Liver (tissue), 3 donors: ENCODE measurements around the gene UTP4.
"Not testable (repeated sequence)": the region's sequence is repeated elsewhere in the genome, so short reads cannot be mapped to it uniquely, and the experiment has no call there.

Experiments
- EGR1 ChIP-seq, 2 donors: IDR thresholded peaks; 2 replicates each; pipeline ENCODE4 v1.6.1; 2016 to 2018; ENCODE audit warnings: antibody characterized with exemption in 2 of 2, low read depth in 2 of 2
- MAX ChIP-seq: IDR thresholded peaks from 2 replicates; pipeline ENCODE4 v1.6.1; 2016; ENCODE audit warnings: antibody characterized with exemption
- RAD21 ChIP-seq, 2 donors: IDR thresholded peaks; 2 replicates each; pipeline ENCODE4 v1.6.1; 2016; ENCODE audit warnings: antibody characterized with exemption in 2 of 2, mild to moderate bottlenecking in 2 of 2
- REST ChIP-seq: IDR thresholded peaks from 2 replicates; pipeline ENCODE4 v1.6.1; 2016; ENCODE audit warnings: antibody characterized with exemption, mild to moderate bottlenecking
- YY1 ChIP-seq: IDR thresholded peaks from 2 replicates; pipeline ENCODE4 v1.6.1; 2016; ENCODE audit warnings: antibody characterized with exemption, mild to moderate bottlenecking
- ZBTB33 ChIP-seq: IDR thresholded peaks from 2 replicates; pipeline ENCODE4 v1.6.1; 2016; ENCODE audit warnings: antibody characterized with exemption
- TF ChIP-seq, protein P1 (sequence below): fragments of 150-350 bp; IDR thresholded peaks from 2 replicates; pipeline ENCODE4 v1.5.1; 2017; ENCODE audit warnings: improper control_type of control experiment, low read depth, low read length; ENCODE audit not compliant: missing input control
- TF ChIP-seq, protein P2 (sequence below): IDR thresholded peaks from 2 replicates; pipeline ENCODE4 v1.6.1; 2016; ENCODE audit warnings: antibody characterized with exemption
- donor health status: healthy.
- donor health status: healthy.

GRCh38 chr16:69124961-69125360, 7.5 kb upstream of the UTP4 start:
- TF ChIP-seq, protein P1, sequence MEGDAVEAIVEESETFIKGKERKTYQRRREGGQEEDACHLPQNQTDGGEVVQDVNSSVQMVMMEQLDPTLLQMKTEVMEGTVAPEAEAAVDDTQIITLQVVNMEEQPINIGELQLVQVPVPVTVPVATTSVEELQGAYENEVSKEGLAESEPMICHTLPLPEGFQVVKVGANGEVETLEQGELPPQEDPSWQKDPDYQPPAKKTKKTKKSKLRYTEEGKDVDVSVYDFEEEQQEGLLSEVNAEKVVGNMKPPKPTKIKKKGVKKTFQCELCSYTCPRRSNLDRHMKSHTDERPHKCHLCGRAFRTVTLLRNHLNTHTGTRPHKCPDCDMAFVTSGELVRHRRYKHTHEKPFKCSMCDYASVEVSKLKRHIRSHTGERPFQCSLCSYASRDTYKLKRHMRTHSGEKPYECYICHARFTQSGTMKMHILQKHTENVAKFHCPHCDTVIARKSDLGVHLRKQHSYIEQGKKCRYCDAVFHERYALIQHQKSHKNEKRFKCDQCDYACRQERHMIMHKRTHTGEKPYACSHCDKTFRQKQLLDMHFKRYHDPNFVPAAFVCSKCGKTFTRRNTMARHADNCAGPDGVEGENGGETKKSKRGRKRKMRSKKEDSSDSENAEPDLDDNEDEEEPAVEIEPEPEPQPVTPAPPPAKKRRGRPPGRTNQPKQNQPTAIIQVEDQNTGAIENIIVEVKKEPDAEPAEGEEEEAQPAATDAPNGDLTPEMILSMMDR, result not testable (repeated sequence)
- TF ChIP-seq, protein P2, sequence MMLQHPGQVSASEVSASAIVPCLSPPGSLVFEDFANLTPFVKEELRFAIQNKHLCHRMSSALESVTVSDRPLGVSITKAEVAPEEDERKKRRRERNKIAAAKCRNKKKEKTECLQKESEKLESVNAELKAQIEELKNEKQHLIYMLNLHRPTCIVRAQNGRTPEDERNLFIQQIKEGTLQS, result not testable (repeated sequence)
- not testable (repeated sequence) for TF ChIP-seq MAX; RAD21 (IDR thresholded peaks at IDR 0.05); ZBTB33; REST; YY1; EGR1 (IDR thresholded peaks at IDR 0.05; ENCODE audit: low read depth in 2 of 2)
